ENCODE data around the gene RC3H2.
A peak's percentile ranks its signal among the peaks of the same experiment; 100 is the strongest.

RC3H2 gene

GRCh38 chr9:122821278-122821943 is 83.7 kb downstream of the RC3H2 start:
- Histone ChIP-seq H3K36me3 (ENCODE audit: control insufficient read depth in 4 of 4, insufficient read depth in 4 of 4, low read length in 3 of 4) (peaks cover 6 to 63% (median 30%) of the 10 kb centered on the region in 4 experiments), H3K27me3 (replicated peaks in 2 of 5; ENCODE audit: control insufficient read depth in 4 of 5, insufficient read depth in 5 of 5, low read length in 4 of 5) (no peaks in the 10 kb centered on the region), H3K9me3 (ENCODE audit: control extremely low read depth in 1 of 5, control insufficient read depth in 4 of 5, insufficient read depth in 2 of 5, low read depth in 1 of 5, low read length in 4 of 5) (no peaks in the 10 kb centered on the region), H3K27ac (ENCODE audit: insufficient read depth in 1 of 2, low read depth in 1 of 2, low read length in 2 of 2, poor library complexity in 1 of 2, severe bottlenecking in 2 of 2) (peak overlapping the region; percentile 10 to 45), H3K4me3 (ENCODE audit: control insufficient read depth in 1 of 7, extremely low read depth in 1 of 7, insufficient read depth in 4 of 7, low read depth in 2 of 7, low read length in 6 of 7) (peak overlapping the region in 2 of 7 experiments; percentile 14 to 24), H3K4me1 (ENCODE audit: control extremely low read depth in 1 of 4, control insufficient read depth in 4 of 4, insufficient read depth in 4 of 4, low read length in 3 of 4) (peaks cover 6 to 43% (median 22%) of the 10 kb centered on the region in 4 experiments)
- WGBS (ENCODE audit: insufficient coverage), result 0% methylated on average over 2 of the region's 7 CpGs
- ChIA-PET POLR2A (interaction anchor here (0.6 kb wide), 1 partner anchor 14 kb away, joined by 3 read pairs; no protein-coding TSS in a partner anchor), CTCF (interaction anchor here (0.8 to 1.4 kb wide), 5 partner anchors 170 to 704 kb away, joined by 3 to 4 read pairs (median 3); no protein-coding TSS in a partner anchor)
- DNase-seq, result peak; percentile 83 to 98 (median 96)

GRCh38 chr9:122820490-122820845 is 84.7 kb downstream of the RC3H2 start:
- CTCF ChIA-PET, result interaction anchor here (0.7 to 1.6 kb wide), 2 partner anchors 10 to 470 kb away, joined by 3 to 5 read pairs; no protein-coding TSS in a partner anchor
- POLR2A ChIA-PET, result no interaction called here
- no peak for DNase-seq
- H3K4me3 ChIP-seq (ENCODE audit: control insufficient read depth in 1 of 7, extremely low read depth in 1 of 7, insufficient read depth in 4 of 7, low read depth in 2 of 7, low read length in 6 of 7), result no peak overlapping the region
- no peaks in the 10 kb centered on the region for H3K9me3 ChIP-seq (ENCODE audit: control extremely low read depth in 1 of 5, control insufficient read depth in 4 of 5, insufficient read depth in 2 of 5, low read depth in 1 of 5, low read length in 4 of 5)
- H3K4me1 ChIP-seq (ENCODE audit: control extremely low read depth in 1 of 4, control insufficient read depth in 4 of 4, insufficient read depth in 4 of 4, low read length in 3 of 4), result peaks cover 10 to 46% (median 30%) of the 10 kb centered on the region in 4 experiments
- no peak overlapping the region for H3K27ac ChIP-seq (ENCODE audit: insufficient read depth in 1 of 2, low read depth in 1 of 2, low read length in 2 of 2, poor library complexity in 1 of 2, severe bottlenecking in 2 of 2)
- peaks cover 6 to 54% (median 27%) of the 10 kb centered on the region in 4 experiments for H3K36me3 ChIP-seq (ENCODE audit: control insufficient read depth in 4 of 4, insufficient read depth in 4 of 4, low read length in 3 of 4)
- no peaks in the 10 kb centered on the region for H3K27me3 ChIP-seq (replicated peaks in 2 of 5; ENCODE audit: control insufficient read depth in 4 of 5, insufficient read depth in 5 of 5, low read length in 4 of 5)
- WGBS (ENCODE audit: insufficient coverage), result 93% methylated on average over 4 of the region's 11 CpGs

GRCh38 chr9:122819791-122820489 is 85.2 kb downstream of the RC3H2 start:
- no peak for DNase-seq
- 89% methylated on average over 8 of the region's 9 CpGs for WGBS (ENCODE audit: insufficient coverage)
- Histone ChIP-seq H3K27me3 (replicated peaks in 2 of 5; ENCODE audit: control insufficient read depth in 4 of 5, insufficient read depth in 5 of 5, low read length in 4 of 5) (no peaks in the 10 kb centered on the region), H3K36me3 (ENCODE audit: control insufficient read depth in 4 of 4, insufficient read depth in 4 of 4, low read length in 3 of 4) (peaks cover 6 to 54% (median 27%) of the 10 kb centered on the region in 4 experiments), H3K27ac (ENCODE audit: insufficient read depth in 1 of 2, low read depth in 1 of 2, low read length in 2 of 2, poor library complexity in 1 of 2, severe bottlenecking in 2 of 2) (no peak overlapping the region), H3K9me3 (ENCODE audit: control extremely low read depth in 1 of 5, control insufficient read depth in 4 of 5, insufficient read depth in 2 of 5, low read depth in 1 of 5, low read length in 4 of 5) (no peaks in the 10 kb centered on the region), H3K4me3 (ENCODE audit: control insufficient read depth in 1 of 7, extremely low read depth in 1 of 7, insufficient read depth in 4 of 7, low read depth in 2 of 7, low read length in 6 of 7) (no peak overlapping the region), H3K4me1 (ENCODE audit: control extremely low read depth in 1 of 4, control insufficient read depth in 4 of 4, insufficient read depth in 4 of 4, low read length in 3 of 4) (peaks cover 12 to 49% (median 32%) of the 10 kb centered on the region in 4 experiments)
- POLR2A ChIA-PET, result no interaction called here
- CTCF ChIA-PET, result interaction anchor here (0.7 to 1.6 kb wide), 2 partner anchors 9 to 469 kb away, joined by 3 to 5 read pairs; no protein-coding TSS in a partner anchor

GRCh38 chr9:122819326-122819725 is 85.8 kb downstream of the RC3H2 start:
- DNase-seq, result peak in 1 of 3 donors; percentile 19
- no CpG with 5 or more reads among the region's 3 CpGs for WGBS (ENCODE audit: insufficient coverage)
- CTCF ChIA-PET, result interaction anchor here (0.6 to 1.6 kb wide), 2 partner anchors 9 to 770 kb away, joined by 3 to 5 read pairs; no protein-coding TSS in a partner anchor
- Histone ChIP-seq H3K9me3 (ENCODE audit: control extremely low read depth in 1 of 5, control insufficient read depth in 4 of 5, insufficient read depth in 2 of 5, low read depth in 1 of 5, low read length in 4 of 5) (no peaks in the 10 kb centered on the region), H3K27me3 (replicated peaks in 2 of 5; ENCODE audit: control insufficient read depth in 4 of 5, insufficient read depth in 5 of 5, low read length in 4 of 5) (no peaks in the 10 kb centered on the region), H3K27ac (ENCODE audit: insufficient read depth in 1 of 2, low read depth in 1 of 2, low read length in 2 of 2, poor library complexity in 1 of 2, severe bottlenecking in 2 of 2) (no peak overlapping the region), H3K36me3 (ENCODE audit: control insufficient read depth in 4 of 4, insufficient read depth in 4 of 4, low read length in 3 of 4) (peaks cover 6 to 50% (median 24%) of the 10 kb centered on the region in 4 experiments), H3K4me1 (ENCODE audit: control extremely low read depth in 1 of 4, control insufficient read depth in 4 of 4, insufficient read depth in 4 of 4, low read length in 3 of 4) (peaks cover 12 to 55% (median 33%) of the 10 kb centered on the region in 4 experiments), H3K4me3 (ENCODE audit: control insufficient read depth in 1 of 7, extremely low read depth in 1 of 7, insufficient read depth in 4 of 7, low read depth in 2 of 7, low read length in 6 of 7) (no peak overlapping the region)
- POLR2A ChIA-PET, result no interaction called here

GRCh38 chr9:122816163-122816867 is 88.8 kb downstream of the RC3H2 start:
- DNase-seq, result peak; percentile 66 to 91 (median 81)
- ChIA-PET CTCF (interaction anchor here (0.7 to 1.1 kb wide), 2 partner anchors 357 to 693 kb away, joined by 3 read pairs; no protein-coding TSS in a partner anchor), POLR2A (interaction anchor here (0.6 to 1.2 kb wide), 2 partner anchors 12 to 175 kb away, joined by 4 to 5 read pairs; partner anchors contain the start of gene PDCL)
- WGBS (ENCODE audit: insufficient coverage), result 4% methylated on average over 17 of the region's 17 CpGs
- peaks cover 6 to 24% (median 11%) of the 10 kb centered on the region in 4 experiments for H3K36me3 ChIP-seq (ENCODE audit: control insufficient read depth in 4 of 4, insufficient read depth in 4 of 4, low read length in 3 of 4)
- H3K4me3 ChIP-seq (ENCODE audit: control insufficient read depth in 1 of 7, extremely low read depth in 1 of 7, insufficient read depth in 4 of 7, low read depth in 2 of 7, low read length in 6 of 7), result peak overlapping the region in 6 of 7 experiments; percentile 46 to 69 (median 52)
- peak overlapping the region; percentile 9 to 71 for H3K27ac ChIP-seq (ENCODE audit: insufficient read depth in 1 of 2, low read depth in 1 of 2, low read length in 2 of 2, poor library complexity in 1 of 2, severe bottlenecking in 2 of 2)
- peaks cover 9 to 45% (median 25%) of the 10 kb centered on the region in 4 experiments for H3K4me1 ChIP-seq (ENCODE audit: control extremely low read depth in 1 of 4, control insufficient read depth in 4 of 4, insufficient read depth in 4 of 4, low read length in 3 of 4)
- H3K9me3 ChIP-seq (ENCODE audit: control extremely low read depth in 1 of 5, control insufficient read depth in 4 of 5, insufficient read depth in 2 of 5, low read depth in 1 of 5, low read length in 4 of 5), result no peaks in the 10 kb centered on the region
- H3K27me3 ChIP-seq (replicated peaks in 2 of 5; ENCODE audit: control insufficient read depth in 4 of 5, insufficient read depth in 5 of 5, low read length in 4 of 5), result no peaks in the 10 kb centered on the region

- peak in 2 of 3 donors; percentile 11 to 26 for DNase-seq
- no peaks in the 10 kb centered on the region for H3K27me3 ChIP-seq (replicated peaks in 2 of 5; ENCODE audit: control insufficient read depth in 4 of 5, insufficient read depth in 5 of 5, low read length in 4 of 5)
- H3K4me1 ChIP-seq (ENCODE audit: control extremely low read depth in 1 of 4, control insufficient read depth in 4 of 4, insufficient read depth in 4 of 4, low read length in 3 of 4), result peaks cover 6 to 37% (median 19%) of the 10 kb centered on the region in 4 experiments
- no peak overlapping the region for H3K27ac ChIP-seq (ENCODE audit: insufficient read depth in 1 of 2, low read depth in 1 of 2, low read length in 2 of 2, poor library complexity in 1 of 2, severe bottlenecking in 2 of 2)
- H3K4me3 ChIP-seq (ENCODE audit: control insufficient read depth in 1 of 7, extremely low read depth in 1 of 7, insufficient read depth in 4 of 7, low read depth in 2 of 7, low read length in 6 of 7), result peak overlapping the region in 4 of 7 experiments; percentile 46 to 69 (median 58)
- H3K36me3 ChIP-seq (ENCODE audit: control insufficient read depth in 4 of 4, insufficient read depth in 4 of 4, low read length in 3 of 4), result peaks cover 6 to 18% (median 11%) of the 10 kb centered on the region in 4 experiments
- H3K9me3 ChIP-seq (ENCODE audit: control extremely low read depth in 1 of 5, control insufficient read depth in 4 of 5, insufficient read depth in 2 of 5, low read depth in 1 of 5, low read length in 4 of 5), result no peaks in the 10 kb centered on the region
- ChIA-PET CTCF (interaction anchor here (1.1 to 2.0 kb wide), 4 partner anchors 352 to 716 kb away, joined by 3 to 5 read pairs (median 3); no protein-coding TSS in a partner anchor), POLR2A (interaction anchor here (1.2 kb wide), 1 partner anchor 13 kb away, joined by 5 read pairs; the partner anchor contains the start of gene PDCL)
Measured at GRCh38 chr9:122815544-122815943, 89.6 kb downstream of the RC3H2 start.

All from common myeloid progenitor, CD34-positive (primary cell).